GM10847 (cell line): ENCODE results near the gene KRT85.

Experiments used
- POLR2A ChIP-seq: IDR thresholded peaks from 2 replicates; pipeline ENCODE4 v1.6.1; 2011; ENCODE audit not compliant: insufficient read length; ENCODE audit errors: extremely low read depth

The KRT85 gene

GRCh38 chr12:52398176-52398575 is 30.9 kb upstream of the KRT85 start:
- no peak for TF ChIP-seq POLR2A

- TF ChIP-seq POLR2A = no peak
Observed at GRCh38 chr12:52396656-52397055, 29.4 kb upstream of the KRT85 start.

GRCh38 chr12:52395761-52396434 is 28.6 kb upstream of the KRT85 start:
- no peak for TF ChIP-seq POLR2A

- no peak for TF ChIP-seq POLR2A
Observed at GRCh38 chr12:52394836-52395405, 27.6 kb upstream of the KRT85 start.

GRCh38 chr12:52392465-52393007 is 25.3 kb upstream of the KRT85 start:
- no peak for TF ChIP-seq POLR2A

GRCh38 chr12:52391618-52392002 is 24.3 kb upstream of the KRT85 start:
- TF ChIP-seq POLR2A = no peak

DNA sequence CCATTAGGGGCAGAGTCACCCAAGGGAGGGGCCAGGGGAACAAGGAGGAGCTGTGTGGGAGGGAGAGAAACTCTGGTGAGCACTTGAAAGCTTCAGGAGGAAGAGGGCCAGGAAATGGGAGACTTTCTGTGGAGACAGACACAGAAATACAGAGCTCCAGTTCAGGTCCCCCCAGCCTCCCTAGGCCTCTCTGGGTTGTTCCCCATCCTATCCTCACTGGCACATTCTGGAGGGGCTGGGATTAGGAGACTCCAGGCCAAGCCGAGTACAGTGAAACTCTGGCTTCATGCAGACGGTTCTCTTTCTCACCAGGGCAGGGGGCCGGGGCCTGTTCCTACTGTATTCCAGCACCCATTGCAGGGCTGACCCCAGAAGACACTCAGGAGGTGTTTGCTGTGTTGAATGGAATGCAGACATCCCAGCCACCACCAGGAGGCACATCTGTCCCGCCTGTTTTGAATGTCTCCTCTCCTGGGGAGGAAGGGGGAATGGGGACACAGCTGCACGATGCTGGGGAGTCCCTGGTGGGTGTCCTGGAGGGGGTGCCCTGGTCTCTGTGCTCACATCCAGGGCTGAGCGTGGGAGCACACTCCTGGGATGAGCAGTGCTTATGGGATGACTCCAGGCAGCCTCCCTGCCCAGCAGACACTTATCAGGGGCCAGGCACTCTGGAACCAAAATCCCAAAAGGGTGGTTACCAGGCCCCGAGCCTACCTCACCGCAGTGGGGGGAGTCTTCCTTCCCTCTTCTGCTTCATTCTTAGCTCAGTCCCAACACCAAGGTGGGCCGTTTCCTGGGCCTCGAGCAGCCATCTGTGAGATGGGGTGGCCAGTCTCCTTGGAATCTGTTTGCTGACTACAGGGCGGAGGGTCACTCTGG is 23.7 kb upstream of the KRT85 start:
- TF ChIP-seq POLR2A = no peak

- no peak for TF ChIP-seq POLR2A
Observed at GRCh38 chr12:52389313-52390207, 22.3 kb upstream of the KRT85 start.

- no peak for TF ChIP-seq POLR2A
Observed at GRCh38 chr12:52387859-52388258, 20.6 kb upstream of the KRT85 start.

- no peak for TF ChIP-seq POLR2A
Observed at GRCh38 chr12:52385226-52385702, 18.0 kb upstream of the KRT85 start, which contains the start of gene KRT84. KRT84 (minus strand) TSS chr12:52385652; CDS start chr12:52385585, 67 bp downstream.

GRCh38 chr12:52383331-52383730 is 16.1 kb upstream of the KRT85 start:
- no peak for TF ChIP-seq POLR2A

DNA sequence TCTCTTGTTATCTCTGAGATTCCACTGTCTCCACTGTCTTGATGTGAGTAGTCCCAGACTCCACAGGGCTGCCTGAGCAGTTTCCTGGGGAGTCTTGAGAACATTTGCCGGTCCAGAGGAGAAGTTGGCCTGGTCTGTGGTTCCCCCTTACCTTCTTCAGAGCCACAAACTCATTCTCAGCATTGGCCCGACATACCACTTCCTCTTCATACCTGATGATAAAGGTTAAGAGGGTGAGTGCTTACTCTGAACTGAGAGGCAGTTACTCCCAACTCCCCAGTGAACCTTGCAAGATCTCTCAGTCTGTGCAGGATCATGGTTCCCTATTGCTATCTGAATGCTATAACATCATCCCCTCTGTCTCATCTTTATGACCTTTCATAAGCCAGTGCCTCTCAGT is 15.6 kb upstream of the KRT85 start:
- no peak for TF ChIP-seq POLR2A

GRCh38 chr12:52381206-52381605 is 13.9 kb upstream of the KRT85 start:
- no peak for TF ChIP-seq POLR2A

GRCh38 chr12:52380271-52380694 is 13.0 kb upstream of the KRT85 start:
- TF ChIP-seq POLR2A = no peak

DNA sequence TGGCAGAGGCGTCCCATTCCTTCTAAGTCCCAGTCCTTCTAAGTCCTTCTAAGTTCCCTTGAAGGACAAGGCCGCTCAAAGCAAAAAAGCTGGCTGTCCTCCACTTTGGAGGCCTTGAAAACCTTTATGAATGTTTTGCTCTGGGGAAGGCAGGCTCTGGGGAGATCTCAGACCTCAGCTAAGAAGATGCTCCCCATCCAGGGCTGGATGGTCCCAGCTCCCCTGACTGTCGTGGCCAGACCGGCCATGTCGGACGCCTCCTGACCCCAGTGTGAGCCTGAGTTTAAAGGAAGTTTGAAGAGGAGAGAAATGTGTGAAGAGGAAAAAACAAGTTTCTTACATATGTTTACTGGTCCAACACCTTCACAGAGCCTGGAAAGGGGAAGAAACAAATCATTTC is 12.3 kb upstream of the KRT85 start:
- TF ChIP-seq POLR2A = no peak
